ENCODE results near the gene BEST2. TPM values are rescaled to one million over a fixed set of nuclear protein-coding genes. Genes with fewer than 3 reads are reported as not detected.

BEST2 gene
- total RNA-seq, 4 donors from 2014 or later = 20.5 to 82.0 (median 40.6) TPM; not detected in 1

- no peaks in the 10 kb centered on the region for H3K36me3 ChIP-seq
- H3K9me3 ChIP-seq = no peaks in the 10 kb centered on the region
- peak overlapping the region; percentile 97 to 100 (median 100) for H3K27ac ChIP-seq
- H3K4me3 ChIP-seq = peak overlapping the region; percentile 39 to 62 (median 50)
- no peak for DNase-seq
- H3K27me3 ChIP-seq = no peaks in the 10 kb centered on the region
- TF ChIP-seq CTCF (IDR thresholded peaks at IDR 0.05) (no peak), POLR2A (IDR thresholded peaks at IDR 0.05) (no peak)
- H3K4me1 ChIP-seq = peaks cover 24 to 76% (median 46%) of the 10 kb centered on the region in 4 donors
These were observed 31.8 kb downstream of the BEST2 start for GRCh38 chr19:12783291-12783848.

- DNase-seq = peak in 2 of 3 donors; percentile 72 to 75
- H3K27ac ChIP-seq = peak overlapping the region; percentile 97 to 100 (median 100)
- H3K36me3 ChIP-seq = no peaks in the 10 kb centered on the region
- peak overlapping the region in 1 of 4 donors; percentile 4 for H3K4me3 ChIP-seq
- no peak for TF ChIP-seq CTCF (IDR thresholded peaks at IDR 0.05)
- no peak for TF ChIP-seq POLR2A (IDR thresholded peaks at IDR 0.05)
- no peaks in the 10 kb centered on the region for H3K9me3 ChIP-seq
- H3K4me1 ChIP-seq = peaks cover 24 to 74% (median 47%) of the 10 kb centered on the region in 4 donors
- no peaks in the 10 kb centered on the region for H3K27me3 ChIP-seq
These were observed 32.3 kb downstream of the BEST2 start for GRCh38 chr19:12783849-12784393.

- no peak for TF ChIP-seq POLR2A (IDR thresholded peaks at IDR 0.05)
- TF ChIP-seq CTCF (IDR thresholded peaks at IDR 0.05) = no peak
- no peaks in the 10 kb centered on the region for H3K27me3 ChIP-seq
- H3K36me3 ChIP-seq = no peaks in the 10 kb centered on the region
- peak overlapping the region; percentile 97 to 100 (median 100) for H3K27ac ChIP-seq
- peak in 1 of 3 donors; percentile 52 for DNase-seq
- H3K4me3 ChIP-seq = no peak overlapping the region
- peaks cover 24 to 72% (median 49%) of the 10 kb centered on the region in 4 donors for H3K4me1 ChIP-seq
- no peaks in the 10 kb centered on the region for H3K9me3 ChIP-seq
These were observed 32.8 kb downstream of the BEST2 start for GRCh38 chr19:12784394-12784870.

- H3K4me3 ChIP-seq = no peak overlapping the region
- no peaks in the 10 kb centered on the region for H3K9me3 ChIP-seq
- DNase-seq = peak in 1 of 3 donors; percentile 56
- H3K27me3 ChIP-seq = no peaks in the 10 kb centered on the region
- TF ChIP-seq POLR2A (IDR thresholded peaks at IDR 0.05) (no peak), CTCF (IDR thresholded peaks at IDR 0.05) (no peak)
- H3K27ac ChIP-seq = peak overlapping the region; percentile 97 to 100 (median 100)
- no peaks in the 10 kb centered on the region for H3K36me3 ChIP-seq
- peaks cover 24 to 72% (median 49%) of the 10 kb centered on the region in 4 donors for H3K4me1 ChIP-seq
These were observed 33.4 kb downstream of the BEST2 start for GRCh38 chr19:12784871-12785430.

GRCh38 chr19:12785431-12786031, 33.9 kb downstream of the BEST2 start:
- Histone ChIP-seq H3K36me3 (no peaks in the 10 kb centered on the region), H3K4me1 (peaks cover 24 to 72% (median 49%) of the 10 kb centered on the region in 4 donors), H3K9me3 (no peaks in the 10 kb centered on the region), H3K27ac (peak overlapping the region; percentile 97 to 100 (median 100)), H3K27me3 (no peaks in the 10 kb centered on the region), H3K4me3 (no peak overlapping the region)
- peak in 2 of 3 donors; percentile 71 to 77 for DNase-seq
- TF ChIP-seq POLR2A (IDR thresholded peaks at IDR 0.05) (peak in 1 of 2 donors; percentile 62), CTCF (IDR thresholded peaks at IDR 0.05) (no peak)
